ENCODE data around the gene RPN2.

RPN2 gene

DNA sequence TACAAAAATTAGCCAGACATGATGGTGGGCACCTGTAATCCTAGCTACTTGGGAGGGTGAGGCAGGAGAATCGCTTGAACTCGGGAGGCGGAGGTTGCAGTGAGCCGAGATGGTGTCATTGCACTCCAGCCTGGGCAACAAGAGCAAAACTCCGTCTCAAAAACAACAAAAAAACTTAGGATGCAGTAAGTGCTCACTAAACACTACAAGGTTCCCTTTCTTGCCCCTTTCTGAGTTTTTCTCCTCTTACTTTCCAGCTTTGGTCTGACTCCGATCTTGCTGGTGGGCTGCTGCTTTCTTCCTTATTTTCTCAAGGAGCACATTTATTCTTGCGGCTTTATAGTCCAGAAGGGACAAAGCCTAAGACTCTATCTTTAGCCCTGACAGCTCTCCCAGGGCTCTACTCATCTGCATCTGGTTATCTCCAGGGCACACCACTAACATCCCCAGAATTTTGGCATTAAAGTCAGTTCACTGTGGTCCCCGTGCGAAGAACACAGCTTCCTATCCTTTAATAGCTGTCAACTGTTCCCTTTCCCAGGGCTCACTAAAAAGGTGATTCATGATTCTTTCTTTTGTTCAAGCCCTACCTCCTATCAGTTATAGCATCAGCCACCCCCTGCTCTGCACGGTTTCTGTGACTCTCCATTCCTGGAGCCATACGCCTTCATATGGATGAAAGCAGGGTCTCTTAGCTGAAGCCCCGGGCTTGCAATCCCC is 17.1 kb upstream of the RPN2 start:
- no peak for DNase-seq (ENCODE audit: low spot score)
- Mint-ChIP-seq H3K36me3 (ENCODE audit: low read depth) (no peaks in the 10 kb centered on the region), H3K9me3 (no peaks in the 10 kb centered on the region), H3K4me1 (ENCODE audit: low read depth) (no peaks in the 10 kb centered on the region), H3K27ac (no peak overlapping the region), H3K4me3 (no peak overlapping the region), H3K27me3 (ENCODE audit: low read depth) (peaks cover 14% of the 10 kb centered on the region)

- Mint-ChIP-seq H3K4me1 (ENCODE audit: low read depth) (no peaks in the 10 kb centered on the region), H3K9me3 (no peaks in the 10 kb centered on the region), H3K27me3 (ENCODE audit: low read depth) (peaks cover 14% of the 10 kb centered on the region), H3K27ac (no peak overlapping the region), H3K36me3 (ENCODE audit: low read depth) (no peaks in the 10 kb centered on the region), H3K4me3 (no peak overlapping the region)
- DNase-seq (ENCODE audit: low spot score): no peak
Measured at GRCh38 chr20:37162646-37163045, 16.5 kb upstream of the RPN2 start.

GRCh38 chr20:37163832-37164554 is 15.1 kb upstream of the RPN2 start:
- H3K36me3 Mint-ChIP-seq (ENCODE audit: low read depth): no peaks in the 10 kb centered on the region

GRCh38 chr20:37165031-37165430 is 14.1 kb upstream of the RPN2 start:
- no peak overlapping the region for H3K27ac Mint-ChIP-seq
- DNase-seq (ENCODE audit: low spot score): no peak
- H3K4me1 Mint-ChIP-seq (ENCODE audit: low read depth): no peaks in the 10 kb centered on the region
- H3K4me3 Mint-ChIP-seq: no peak overlapping the region
- H3K9me3 Mint-ChIP-seq: no peaks in the 10 kb centered on the region
- no peaks in the 10 kb centered on the region for H3K36me3 Mint-ChIP-seq (ENCODE audit: low read depth)
- peaks cover 14% of the 10 kb centered on the region for H3K27me3 Mint-ChIP-seq (ENCODE audit: low read depth)

More at GRCh38 chr20:37163832-37164554, 15.1 kb upstream of the RPN2 start:
- DNase-seq (ENCODE audit: low spot score): no peak
- peaks cover 14% of the 10 kb centered on the region for H3K27me3 Mint-ChIP-seq (ENCODE audit: low read depth)
- H3K27ac Mint-ChIP-seq: no peak overlapping the region
- no peaks in the 10 kb centered on the region for H3K4me1 Mint-ChIP-seq (ENCODE audit: low read depth)
- no peaks in the 10 kb centered on the region for H3K9me3 Mint-ChIP-seq
- no peak overlapping the region for H3K4me3 Mint-ChIP-seq

GRCh38 chr20:37166867-37167266 is 12.3 kb upstream of the RPN2 start:
- Mint-ChIP-seq H3K36me3 (ENCODE audit: low read depth) (no peaks in the 10 kb centered on the region), H3K9me3 (no peaks in the 10 kb centered on the region), H3K4me1 (ENCODE audit: low read depth) (no peaks in the 10 kb centered on the region), H3K4me3 (no peak overlapping the region), H3K27me3 (ENCODE audit: low read depth) (peaks cover 11% of the 10 kb centered on the region), H3K27ac (no peak overlapping the region)
- DNase-seq (ENCODE audit: low spot score): no peak

GRCh38 chr20:37172836-37173235 is 6.3 kb upstream of the RPN2 start:
- peaks cover 2% of the 10 kb centered on the region for H3K4me1 Mint-ChIP-seq (ENCODE audit: low read depth)
- H3K4me3 Mint-ChIP-seq: no peak overlapping the region
- H3K27ac Mint-ChIP-seq: no peak overlapping the region
- H3K27me3 Mint-ChIP-seq (ENCODE audit: low read depth): peaks cover 11% of the 10 kb centered on the region
- no peaks in the 10 kb centered on the region for H3K36me3 Mint-ChIP-seq (ENCODE audit: low read depth)
- DNase-seq (ENCODE audit: low spot score): no peak
- H3K9me3 Mint-ChIP-seq: no peaks in the 10 kb centered on the region

DNA sequence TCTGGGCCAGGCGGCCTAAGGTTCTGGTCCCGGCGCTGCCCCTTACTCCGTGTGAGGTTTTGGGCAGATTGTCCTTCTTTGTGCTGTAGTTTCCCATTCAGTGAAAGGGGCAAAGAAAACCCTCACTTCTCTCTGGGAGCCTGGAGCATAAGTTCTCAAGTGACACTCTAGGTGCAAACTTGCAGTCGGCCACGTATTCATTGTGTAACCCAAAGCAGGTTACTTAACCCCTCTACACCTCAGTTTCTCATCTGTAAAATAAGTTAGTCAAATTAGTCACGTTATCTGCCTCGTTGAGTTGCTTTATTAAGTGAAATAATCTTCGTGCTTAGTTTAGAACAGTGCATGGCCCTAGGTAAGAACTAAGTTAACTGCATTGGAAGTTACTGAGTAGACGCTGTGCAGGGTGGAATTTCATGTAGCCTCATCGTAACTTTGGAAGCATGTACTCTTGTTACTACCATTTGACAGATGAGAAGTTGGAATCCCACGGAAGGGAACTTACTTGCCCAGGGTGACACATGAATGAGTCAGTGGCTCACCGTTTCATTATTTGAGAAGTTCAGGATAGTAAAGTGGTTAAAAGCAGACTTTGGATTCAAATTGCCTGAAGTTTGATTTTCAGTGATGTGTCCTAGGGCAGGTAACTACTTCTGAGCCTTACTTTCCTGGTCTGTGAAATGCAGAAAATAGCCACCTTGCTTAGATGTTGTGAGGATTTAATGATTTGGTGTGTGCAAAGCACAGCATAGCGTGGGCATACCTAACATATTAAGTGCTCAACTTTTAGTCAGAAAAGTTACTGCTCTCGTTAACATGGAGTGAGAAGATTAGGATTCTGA is 774 bp downstream of the RPN2 start:
- Mint-ChIP-seq H3K4me3 (peak overlapping the region; percentile 85), H3K9me3 (no peaks in the 10 kb centered on the region), H3K27me3 (ENCODE audit: low read depth) (no peaks in the 10 kb centered on the region), H3K27ac (peak overlapping the region; percentile 99), H3K36me3 (ENCODE audit: low read depth) (peaks cover 25% of the 10 kb centered on the region), H3K4me1 (ENCODE audit: low read depth) (peaks cover 24% of the 10 kb centered on the region)
- no peak for DNase-seq (ENCODE audit: low spot score)

DNA sequence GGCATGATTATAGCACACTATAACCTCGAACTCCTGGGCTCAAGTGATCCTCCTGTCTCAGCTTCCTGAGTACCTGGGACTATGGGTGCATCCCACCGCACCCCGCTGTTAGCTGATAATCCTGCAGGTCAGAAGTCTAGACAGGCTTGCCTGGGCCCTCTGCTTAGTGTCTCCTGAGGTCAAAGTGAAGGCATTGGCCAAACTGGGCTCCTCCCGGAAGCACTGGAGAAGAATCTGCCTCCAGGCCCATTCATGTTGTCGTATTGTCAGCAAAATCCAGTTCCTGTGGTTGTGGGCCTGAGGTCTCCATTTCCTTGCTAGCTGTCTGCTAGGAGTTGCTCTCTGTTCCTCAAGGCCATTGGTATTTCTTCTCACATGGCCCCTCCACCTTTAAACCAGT is 6.6 kb downstream of the RPN2 start:
- DNase-seq (ENCODE audit: low spot score): no peak
- Mint-ChIP-seq H3K9me3 (no peaks in the 10 kb centered on the region), H3K27ac (no peak overlapping the region), H3K36me3 (ENCODE audit: low read depth) (peaks cover 57% of the 10 kb centered on the region), H3K27me3 (ENCODE audit: low read depth) (no peaks in the 10 kb centered on the region), H3K4me3 (no peak overlapping the region), H3K4me1 (ENCODE audit: low read depth) (peaks cover 34% of the 10 kb centered on the region)

- no peak overlapping the region for H3K4me3 Mint-ChIP-seq
- DNase-seq (ENCODE audit: low spot score): no peak
- H3K9me3 Mint-ChIP-seq: no peaks in the 10 kb centered on the region
- H3K4me1 Mint-ChIP-seq (ENCODE audit: low read depth): peaks cover 41% of the 10 kb centered on the region
- H3K27ac Mint-ChIP-seq: no peak overlapping the region
- peaks cover 61% of the 10 kb centered on the region for H3K36me3 Mint-ChIP-seq (ENCODE audit: low read depth)
- H3K27me3 Mint-ChIP-seq (ENCODE audit: low read depth): no peaks in the 10 kb centered on the region
Measured at GRCh38 chr20:37188787-37189186, 9.7 kb downstream of the RPN2 start.

DNA sequence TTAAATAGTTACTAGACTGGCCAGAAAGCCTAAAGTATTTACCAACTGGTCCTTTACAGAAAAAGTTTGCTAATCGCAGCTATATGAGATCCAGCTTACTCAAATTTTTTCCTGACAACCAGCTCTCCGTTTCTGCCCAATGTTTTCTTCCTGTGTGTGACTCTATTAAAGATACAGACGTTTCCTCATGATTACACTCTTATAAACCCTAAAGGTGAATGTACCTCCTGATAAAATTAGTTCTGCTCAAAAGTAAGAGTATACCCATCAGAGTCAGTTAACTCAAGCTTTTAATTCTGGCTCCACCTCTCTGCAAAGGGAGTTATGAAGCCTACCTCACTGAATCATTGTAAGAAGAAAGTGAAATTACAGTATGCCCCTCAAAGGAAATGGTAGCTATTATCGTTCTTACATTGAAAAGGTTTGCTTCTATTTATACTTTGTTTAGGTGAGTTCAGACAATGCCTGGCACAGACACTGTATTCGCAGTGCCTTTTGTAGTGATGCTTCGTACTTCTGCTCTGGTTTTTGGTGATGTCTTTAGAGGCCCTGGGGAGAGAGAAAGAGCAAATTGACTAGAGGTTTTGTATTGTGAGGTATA is 10.4 kb downstream of the RPN2 start:
- Mint-ChIP-seq H3K4me3 (peak overlapping the region; percentile 56), H3K4me1 (ENCODE audit: low read depth) (peaks cover 42% of the 10 kb centered on the region), H3K36me3 (ENCODE audit: low read depth) (peaks cover 58% of the 10 kb centered on the region), H3K27ac (peak overlapping the region; percentile 50), H3K9me3 (no peaks in the 10 kb centered on the region), H3K27me3 (ENCODE audit: low read depth) (no peaks in the 10 kb centered on the region)
- no peak for DNase-seq (ENCODE audit: low spot score)

DNA sequence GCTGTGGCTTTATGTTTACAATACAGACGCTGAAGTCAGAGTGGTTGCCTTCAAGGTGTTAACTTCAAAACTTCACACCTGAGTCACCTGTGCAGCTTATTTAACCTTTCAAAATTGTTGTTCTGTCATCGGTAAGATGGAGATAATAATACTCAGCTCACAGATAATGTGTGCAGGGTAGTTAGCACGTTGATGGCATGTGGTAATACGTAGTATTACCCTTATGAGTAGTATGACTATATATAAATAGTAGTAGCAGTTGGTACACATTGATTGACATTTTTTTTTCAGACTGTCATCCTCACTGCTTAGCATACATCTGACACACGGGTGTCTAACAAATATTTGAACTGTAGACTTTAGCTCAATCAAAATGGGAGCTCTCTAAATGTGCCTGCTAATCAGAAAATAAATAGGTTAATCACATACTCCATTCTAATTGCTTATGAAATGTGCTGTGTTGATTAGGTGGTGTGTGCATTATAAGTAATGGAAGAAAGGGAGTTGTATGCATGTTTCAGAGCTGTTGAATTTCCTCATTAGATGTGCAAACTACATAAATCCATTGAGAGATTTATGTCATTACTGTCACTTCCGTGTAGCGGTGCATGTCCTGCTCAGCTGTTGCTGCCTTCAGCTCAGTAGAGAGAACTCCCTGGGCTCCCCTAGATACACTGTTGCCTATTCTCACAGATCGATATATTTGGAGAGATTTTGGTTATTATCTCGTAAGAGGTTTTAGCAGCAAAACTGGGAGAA is 11.4 kb downstream of the RPN2 start:
- H3K36me3 Mint-ChIP-seq (ENCODE audit: low read depth): peaks cover 58% of the 10 kb centered on the region
- no peaks in the 10 kb centered on the region for H3K27me3 Mint-ChIP-seq (ENCODE audit: low read depth)
- no peak for DNase-seq (ENCODE audit: low spot score)
- H3K9me3 Mint-ChIP-seq: no peaks in the 10 kb centered on the region
- no peak overlapping the region for H3K27ac Mint-ChIP-seq
- H3K4me1 Mint-ChIP-seq (ENCODE audit: low read depth): peaks cover 49% of the 10 kb centered on the region
- H3K4me3 Mint-ChIP-seq: no peak overlapping the region

GRCh38 chr20:37192137-37192854 is 13.2 kb downstream of the RPN2 start:
- no peaks in the 10 kb centered on the region for H3K27me3 Mint-ChIP-seq (ENCODE audit: low read depth)
- peaks cover 62% of the 10 kb centered on the region for H3K36me3 Mint-ChIP-seq (ENCODE audit: low read depth)
- peaks cover 50% of the 10 kb centered on the region for H3K4me1 Mint-ChIP-seq (ENCODE audit: low read depth)
- H3K27ac Mint-ChIP-seq: peak overlapping the region; percentile 55
- H3K9me3 Mint-ChIP-seq: no peaks in the 10 kb centered on the region
- DNase-seq (ENCODE audit: low spot score): peak; percentile 65
- H3K4me3 Mint-ChIP-seq: peak overlapping the region; percentile 52

- Mint-ChIP-seq H3K36me3 (ENCODE audit: low read depth) (peaks cover 60% of the 10 kb centered on the region), H3K9me3 (no peaks in the 10 kb centered on the region), H3K4me1 (ENCODE audit: low read depth) (peaks cover 48% of the 10 kb centered on the region), H3K27ac (peak overlapping the region; percentile 78), H3K4me3 (no peak overlapping the region), H3K27me3 (ENCODE audit: low read depth) (no peaks in the 10 kb centered on the region)
- DNase-seq (ENCODE audit: low spot score): no peak
Measured at GRCh38 chr20:37193226-37193625, 14.1 kb downstream of the RPN2 start.

Data from T-helper 2 cell treated with Interferon-gamma antibody and Interleukin-4, amounts not matched to agents 5 μg/mL and 100 μg/mL, for 36 hours (primary cell).